Trophoblast cell (in vitro differentiated cells and primary cell): ENCODE results near the gene HIVEP3.

ENCODE experiments used
- DNase-seq, 2 donors: peaks; one replicate each; pipeline ENCODE4 v3.0.0-alpha.2; 2016
- H2AFZ ChIP-seq: 2 replicates; pipeline ENCODE4 v1.6.1; 2013; ENCODE audit warnings: low read length, moderate library complexity, mild to moderate bottlenecking; ENCODE audit not compliant: insufficient read depth, poor library complexity
- H2AK5ac ChIP-seq: 2 replicates; pipeline ENCODE4 v1.6.1; 2013; ENCODE audit warnings: mild to moderate bottlenecking, low read length
- H2BK120ac ChIP-seq: 2 replicates; pipeline ENCODE4 v1.6.1; 2013; ENCODE audit warnings: low read length, mild to moderate bottlenecking, moderate library complexity; ENCODE audit not compliant: insufficient read depth, poor library complexity
- H2BK12ac ChIP-seq: 2 replicates; pipeline ENCODE4 v1.6.1; 2013; ENCODE audit warnings: mild to moderate bottlenecking, low read length, moderate library complexity
- H2BK5ac ChIP-seq: 2 replicates; pipeline ENCODE4 v1.6.1; 2013; ENCODE audit warnings: low read length, low read depth, moderate library complexity, mild to moderate bottlenecking; ENCODE audit not compliant: poor library complexity
- H3K14ac ChIP-seq: 2 replicates; pipeline ENCODE4 v1.6.1; 2013; ENCODE audit warnings: mild to moderate bottlenecking, low read length
- H3K18ac ChIP-seq: 2 replicates; pipeline ENCODE4 v1.6.1; 2013; ENCODE audit warnings: mild to moderate bottlenecking, low read length
- H3K23ac ChIP-seq: 2 replicates; pipeline ENCODE4 v1.6.1; 2013; ENCODE audit warnings: low read length
- H3K27ac ChIP-seq: 2 replicates; pipeline ENCODE4 v1.5.1; 2013; ENCODE audit warnings: low read depth, mild to moderate bottlenecking, inconsistent platforms, low read length, moderate library complexity
- H3K27me3 ChIP-seq: 2 replicates; pipeline ENCODE4 v1.6.1; 2013; ENCODE audit warnings: inconsistent platforms, mild to moderate bottlenecking, low read length, moderate library complexity; ENCODE audit not compliant: insufficient read depth
- H3K36me3 ChIP-seq, 2 experiments: 1 replicate in 1 of 2; 2 replicates in 1 of 2; pipeline ENCODE4 v1.6.1; 2013; ENCODE audit warnings: low read length in 2 of 2, mild to moderate bottlenecking in 2 of 2, moderate library complexity in 1 of 2; ENCODE audit not compliant: insufficient read depth in 2 of 2, control insufficient read depth in 1 of 2
- H3K4ac ChIP-seq: 2 replicates; pipeline ENCODE4 v1.6.1; 2013; ENCODE audit warnings: low read depth, mild to moderate bottlenecking, low read length, moderate library complexity
- H3K4me1 ChIP-seq, 2 experiments: 1 replicate in 1 of 2; 2 replicates in 1 of 2; pipeline ENCODE4 v1.6.1; 2013; ENCODE audit warnings: low read length in 2 of 2, mild to moderate bottlenecking in 2 of 2, moderate library complexity in 1 of 2; ENCODE audit not compliant: insufficient read depth in 2 of 2, control insufficient read depth in 1 of 2
- H3K4me2 ChIP-seq: 2 replicates; pipeline ENCODE4 v1.6.1; 2013; ENCODE audit warnings: inconsistent platforms, mild to moderate bottlenecking, low read length, moderate library complexity
- H3K4me3 ChIP-seq: 2 replicates; pipeline ENCODE4 v1.5.1; 2013; ENCODE audit warnings: mild to moderate bottlenecking, low read depth, low read length, inconsistent platforms
- H3K79me1 ChIP-seq: one replicate; pipeline ENCODE4 v1.6.1; 2013; ENCODE audit warnings: low read length
- H3K79me2 ChIP-seq: 2 replicates; pipeline ENCODE4 v1.6.1; 2013; ENCODE audit warnings: low read length, mild to moderate bottlenecking; ENCODE audit not compliant: control insufficient read depth, insufficient read depth, poor library complexity
- H3K9ac ChIP-seq: 2 replicates; pipeline ENCODE4 v1.6.1; 2013; ENCODE audit warnings: mild to moderate bottlenecking, low read length
- H3K9me3 ChIP-seq: 2 replicates; pipeline ENCODE4 v1.6.1; 2013; ENCODE audit warnings: low read depth, mild to moderate bottlenecking, control low read depth, inconsistent platforms, low read length; ENCODE audit not compliant: insufficient read depth
- H4K12ac ChIP-seq: 2 replicates; pipeline ENCODE4 v1.6.1; 2013; ENCODE audit warnings: low read depth, mild to moderate bottlenecking, low read length, moderate library complexity
- H4K8ac ChIP-seq: 2 replicates; pipeline ENCODE4 v1.6.1; 2013; ENCODE audit warnings: low read depth, mild to moderate bottlenecking, low read length, moderate library complexity
- H4K91ac ChIP-seq: one replicate; pipeline ENCODE4 v1.6.1; 2013; ENCODE audit warnings: low read depth, mild to moderate bottlenecking, low read length, moderate library complexity
- WGBS: extraction: QIAGEN DNeasy Blood & Tissue Kit; methylation state at CpG from one replicate; pipeline ENCODE4 v1.1.7; 2013; ENCODE audit warnings: missing lambda C conversion rate; ENCODE audit not compliant: insufficient read length, insufficient coverage; ENCODE audit errors: extremely low coverage; 5-methylcytosine and 5-hydroxymethylcytosine counted together

The HIVEP3 gene

DNA sequence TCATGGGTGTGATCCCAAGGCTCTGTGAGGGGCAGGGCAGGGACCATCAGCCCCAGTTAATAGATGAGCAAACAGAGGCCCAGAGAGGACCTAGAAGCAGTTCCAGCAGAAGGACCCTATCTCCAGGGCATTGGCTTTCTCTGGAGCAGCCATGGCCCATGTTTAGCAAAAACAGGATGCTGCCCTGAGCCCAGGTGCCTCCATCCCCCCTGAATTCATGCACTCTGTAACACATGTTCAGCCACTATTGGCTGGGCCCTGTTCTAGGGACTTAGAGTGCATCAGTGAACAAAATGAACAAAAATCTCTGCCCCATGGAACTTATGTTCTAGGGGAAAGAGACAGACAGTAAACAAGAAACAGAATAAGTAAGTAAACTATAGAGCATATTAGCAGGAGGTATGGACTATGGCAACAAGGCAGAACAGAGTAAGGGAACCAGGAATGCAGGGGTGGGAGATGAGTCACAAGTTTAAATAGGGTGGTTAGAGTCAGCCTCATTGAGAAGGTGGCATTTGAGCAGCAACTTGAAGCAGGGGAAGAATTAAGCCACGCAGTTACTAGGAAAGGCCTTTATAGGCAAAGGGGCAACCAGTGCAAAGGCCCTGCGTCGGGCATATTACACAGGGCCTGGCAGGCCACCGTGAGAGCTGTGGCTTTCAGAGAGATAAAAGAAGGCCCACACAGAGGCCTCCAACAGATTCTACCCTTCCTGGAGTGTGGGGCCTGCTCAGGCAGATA, 248.3 kb downstream of the HIVEP3 start:
- H2BK120ac ChIP-seq: no peak overlapping the region
- DNase-seq: peak in 1 of 2 donors; percentile 15
- H4K8ac ChIP-seq: no peak overlapping the region
- no peak overlapping the region for H4K12ac ChIP-seq
- H2AFZ ChIP-seq: no peak overlapping the region
- no peak overlapping the region for H3K4me3 ChIP-seq
- no peaks in the 10 kb centered on the region for H3K79me2 ChIP-seq
- no peak overlapping the region for H3K9ac ChIP-seq
- no peak overlapping the region for H3K18ac ChIP-seq
- H3K27ac ChIP-seq: no peak overlapping the region
- H2BK5ac ChIP-seq: no peak overlapping the region
- no CpG with 5 or more reads among the region's 4 CpGs for WGBS
- no peak overlapping the region for H3K14ac ChIP-seq
- peaks cover 18 to 19% of the 10 kb centered on the region in 2 experiments for H3K4me1 ChIP-seq
- no peaks in the 10 kb centered on the region for H3K9me3 ChIP-seq
- H3K4ac ChIP-seq: no peak overlapping the region
- no peak overlapping the region for H2BK12ac ChIP-seq
- H3K27me3 ChIP-seq: no peaks in the 10 kb centered on the region
- H3K4me2 ChIP-seq: no peak overlapping the region
- peaks cover 2% of the 10 kb centered on the region for H3K79me1 ChIP-seq
- no peak overlapping the region for H3K23ac ChIP-seq
- no peak overlapping the region for H4K91ac ChIP-seq
- peak overlapping the region; percentile 16 for H2AK5ac ChIP-seq
- no peaks in the 10 kb centered on the region for H3K36me3 ChIP-seq

DNA sequence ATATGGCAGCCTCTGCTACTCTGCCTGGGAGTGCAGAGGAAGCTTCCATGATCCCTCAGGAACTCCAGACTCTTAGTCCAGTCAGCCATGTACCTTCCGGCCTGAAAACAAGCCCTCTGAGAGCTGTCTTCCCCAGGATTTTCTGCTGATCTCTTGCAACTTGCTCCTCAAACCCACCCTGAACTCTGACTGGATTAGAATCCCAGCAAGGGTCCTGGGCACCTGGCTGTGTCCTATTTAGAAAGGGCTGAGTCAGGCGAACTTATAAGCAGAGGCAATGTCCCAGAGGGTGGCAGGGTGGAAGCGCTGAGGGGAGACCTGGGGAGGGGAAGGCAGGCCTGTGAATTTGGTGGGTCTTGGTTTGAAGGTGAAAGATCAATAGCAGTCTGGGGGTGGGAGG, 249.8 kb downstream of the HIVEP3 start:
- Histone ChIP-seq H3K9ac (no peak overlapping the region), H3K36me3 (no peaks in the 10 kb centered on the region), H3K4me2 (no peak overlapping the region), H3K27ac (no peak overlapping the region), H3K4ac (no peak overlapping the region), H3K27me3 (no peaks in the 10 kb centered on the region), H4K8ac (no peak overlapping the region), H3K18ac (no peak overlapping the region), H2BK5ac (no peak overlapping the region), H2AFZ (no peak overlapping the region), H4K12ac (no peak overlapping the region), H2BK12ac (no peak overlapping the region), H4K91ac (no peak overlapping the region), H3K9me3 (no peaks in the 10 kb centered on the region), H3K4me3 (no peak overlapping the region), H3K4me1 (peaks cover 31 to 33% of the 10 kb centered on the region in 2 experiments), H2BK120ac (no peak overlapping the region), H3K23ac (no peak overlapping the region), H3K14ac (no peak overlapping the region), H2AK5ac (no peak overlapping the region), H3K79me2 (no peaks in the 10 kb centered on the region), H3K79me1 (peaks cover 7% of the 10 kb centered on the region)
- no peak for DNase-seq
- WGBS: no CpG with 5 or more reads among the region's 3 CpGs

DNA sequence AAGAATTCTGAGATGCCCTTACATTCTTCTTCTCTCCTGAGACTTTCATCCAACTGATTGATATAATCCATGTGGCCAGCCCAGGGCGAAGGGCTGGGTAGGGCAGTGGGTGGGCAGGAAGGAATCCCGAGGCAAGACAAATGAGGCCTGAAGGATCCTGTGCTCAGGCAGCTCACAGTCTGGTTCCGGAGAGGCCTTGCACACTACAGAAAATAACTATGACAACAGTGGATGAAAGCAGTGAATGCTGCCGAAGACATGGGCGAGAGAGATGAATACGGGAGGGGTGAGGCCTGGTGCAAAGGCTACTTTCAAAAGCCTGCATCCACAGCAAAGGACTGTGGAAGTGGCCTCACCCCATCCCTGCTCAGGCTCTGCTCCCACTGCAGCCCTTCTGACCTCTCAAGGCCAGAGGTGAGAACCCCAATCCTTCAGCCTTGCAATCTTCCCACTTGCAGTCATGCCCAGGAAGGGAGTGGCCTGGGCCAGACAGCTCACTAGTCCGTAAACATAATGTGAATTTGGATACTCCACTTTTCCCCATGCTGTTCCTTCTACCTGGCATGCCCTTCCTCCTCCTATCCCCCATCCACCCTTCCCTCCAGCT, 250.6 kb downstream of the HIVEP3 start:
- DNase-seq: no peak
- Histone ChIP-seq H3K14ac (no peak overlapping the region), H2AFZ (no peak overlapping the region), H3K9ac (no peak overlapping the region), H3K79me2 (no peaks in the 10 kb centered on the region), H3K18ac (no peak overlapping the region), H3K9me3 (no peaks in the 10 kb centered on the region), H3K79me1 (peaks cover 6% of the 10 kb centered on the region), H4K12ac (no peak overlapping the region), H3K4me1 (peaks cover 36 to 40% of the 10 kb centered on the region in 2 experiments), H3K36me3 (no peaks in the 10 kb centered on the region), H3K27ac (no peak overlapping the region), H3K4me2 (no peak overlapping the region), H2BK5ac (no peak overlapping the region), H2BK120ac (peak overlapping the region; percentile 8), H3K4ac (no peak overlapping the region), H3K4me3 (no peak overlapping the region), H2AK5ac (no peak overlapping the region), H3K27me3 (no peaks in the 10 kb centered on the region), H2BK12ac (peak overlapping the region; percentile 21), H4K91ac (no peak overlapping the region), H4K8ac (no peak overlapping the region), H3K23ac (no peak overlapping the region)
- no CpG with 5 or more reads among the region's 7 CpGs for WGBS

DNA sequence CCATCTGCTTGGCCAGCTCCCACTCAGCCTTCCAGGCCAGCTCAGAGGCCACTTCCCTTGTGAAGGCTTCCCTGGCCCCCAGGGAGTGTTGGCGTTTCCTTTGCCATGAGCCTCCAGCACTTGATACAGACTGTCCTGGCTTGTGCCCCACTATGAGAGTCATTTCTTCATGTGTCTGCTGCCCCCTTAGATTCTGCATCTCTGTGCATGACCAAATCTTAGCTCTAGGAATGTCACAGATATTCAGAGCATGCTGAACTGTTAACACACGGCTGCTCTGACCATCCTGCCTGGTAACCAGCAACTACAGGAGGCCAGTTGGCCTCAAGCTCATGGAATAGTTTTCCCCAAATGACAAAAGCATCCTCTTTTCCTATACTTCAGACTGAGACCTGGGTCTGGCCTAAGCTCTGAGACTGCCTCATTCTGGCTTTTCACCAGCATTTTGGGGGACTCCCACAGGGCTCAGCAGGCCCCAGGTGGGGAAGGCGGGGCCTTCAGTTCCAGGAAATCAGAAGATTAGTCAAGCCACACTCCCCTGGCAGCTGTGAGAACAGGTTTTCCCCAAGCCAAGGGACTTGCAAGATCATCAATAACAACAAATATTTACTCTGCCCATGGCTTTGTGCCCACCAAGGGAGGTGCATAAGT, 251.6 kb downstream of the HIVEP3 start:
- Histone ChIP-seq H4K8ac (no peak overlapping the region), H3K79me1 (peaks cover 9% of the 10 kb centered on the region), H3K14ac (no peak overlapping the region), H3K4me2 (no peak overlapping the region), H2BK120ac (no peak overlapping the region), H3K27ac (no peak overlapping the region), H3K4me3 (no peak overlapping the region), H2AK5ac (no peak overlapping the region), H3K36me3 (no peaks in the 10 kb centered on the region), H2AFZ (no peak overlapping the region), H3K23ac (no peak overlapping the region), H3K27me3 (no peaks in the 10 kb centered on the region), H3K4ac (no peak overlapping the region), H4K12ac (no peak overlapping the region), H2BK12ac (peak overlapping the region; percentile 19), H3K9me3 (no peaks in the 10 kb centered on the region), H3K18ac (no peak overlapping the region), H4K91ac (no peak overlapping the region), H3K9ac (no peak overlapping the region), H3K4me1 (peaks cover 36 to 40% of the 10 kb centered on the region in 2 experiments), H3K79me2 (no peaks in the 10 kb centered on the region), H2BK5ac (no peak overlapping the region)
- WGBS: no CpG with 5 or more reads among the region's 3 CpGs
- peak in 1 of 2 donors; percentile 54 for DNase-seq
